Measurements from ENCODE around the gene ZNF48.

The ZNF48 gene

GRCh38 chr16:30349675-30350074 lies 45.5 kb upstream of the ZNF48 start:
- no peaks in the 10 kb centered on the region for H4K20me1 ChIP-seq (ENCODE audit: insufficient read depth)
- H3K4me1 ChIP-seq (ENCODE audit: low read depth, poor library complexity, severe bottlenecking) = peaks cover 47% of the 10 kb centered on the region
- TF ChIP-seq CTCF (conservative IDR thresholded peaks at IDR 0.05; ENCODE audit: low read depth, low read length) = no peak
- no peaks in the 10 kb centered on the region for H3K36me3 ChIP-seq (ENCODE audit: insufficient read depth)
- no peak overlapping the region for H3K4me3 ChIP-seq (IDR thresholded peaks at IDR 0.05; ENCODE audit: insufficient read depth, low read depth, low read length)
- H2AFZ ChIP-seq (ENCODE audit: low read depth) = no peak overlapping the region
- peak overlapping the region; percentile 90; the same call in 1 of the 2 replicates for H3K4me2 ChIP-seq
- peaks cover 14% of the 10 kb centered on the region for H3K79me2 ChIP-seq (ENCODE audit: insufficient read depth, low read depth)
- H3K27ac ChIP-seq = peak overlapping the region; percentile 73
- H3K9ac ChIP-seq = no peak overlapping the region
- no peaks in the 10 kb centered on the region for H3K27me3 ChIP-seq (ENCODE audit: insufficient read depth, low read depth)

GRCh38 chr16:30350134-30350871 lies 44.9 kb upstream of the ZNF48 start:
- no peak for TF ChIP-seq CTCF (conservative IDR thresholded peaks at IDR 0.05; ENCODE audit: low read depth, low read length)
- H3K79me2 ChIP-seq (ENCODE audit: insufficient read depth, low read depth) = peaks cover 18% of the 10 kb centered on the region
- H3K36me3 ChIP-seq (ENCODE audit: insufficient read depth) = no peaks in the 10 kb centered on the region
- peak overlapping the region; percentile 90 for H3K4me2 ChIP-seq
- H4K20me1 ChIP-seq (ENCODE audit: insufficient read depth) = no peaks in the 10 kb centered on the region
- H3K9ac ChIP-seq = no peak overlapping the region
- no peak overlapping the region for H2AFZ ChIP-seq (ENCODE audit: low read depth)
- peak overlapping the region; percentile 73 for H3K27ac ChIP-seq
- H3K4me3 ChIP-seq (IDR thresholded peaks at IDR 0.05; ENCODE audit: insufficient read depth, low read depth, low read length) = no peak overlapping the region
- H3K4me1 ChIP-seq (ENCODE audit: low read depth, poor library complexity, severe bottlenecking) = peaks cover 43% of the 10 kb centered on the region
- H3K27me3 ChIP-seq (ENCODE audit: insufficient read depth, low read depth) = no peaks in the 10 kb centered on the region

GRCh38 chr16:30351001-30351441 lies 44.2 kb upstream of the ZNF48 start:
- TF ChIP-seq CTCF (conservative IDR thresholded peaks at IDR 0.05; ENCODE audit: low read depth, low read length) = no peak
- Histone ChIP-seq H3K27ac (peak overlapping the region; percentile 73), H3K9ac (no peak overlapping the region), H4K20me1 (ENCODE audit: insufficient read depth) (no peaks in the 10 kb centered on the region), H2AFZ (ENCODE audit: low read depth) (no peak overlapping the region), H3K4me2 (peak overlapping the region; percentile 90), H3K4me1 (ENCODE audit: low read depth, poor library complexity, severe bottlenecking) (peaks cover 47% of the 10 kb centered on the region), H3K4me3 (IDR thresholded peaks at IDR 0.05; ENCODE audit: insufficient read depth, low read depth, low read length) (no peak overlapping the region), H3K27me3 (ENCODE audit: insufficient read depth, low read depth) (no peaks in the 10 kb centered on the region), H3K79me2 (ENCODE audit: insufficient read depth, low read depth) (peaks cover 18% of the 10 kb centered on the region), H3K36me3 (ENCODE audit: insufficient read depth) (no peaks in the 10 kb centered on the region)

GRCh38 chr16:30351586-30352419 lies 43.4 kb upstream of the ZNF48 start:
- no peaks in the 10 kb centered on the region for H3K27me3 ChIP-seq (ENCODE audit: insufficient read depth, low read depth)
- peaks cover 55% of the 10 kb centered on the region for H3K4me1 ChIP-seq (ENCODE audit: low read depth, poor library complexity, severe bottlenecking)
- H3K79me2 ChIP-seq (ENCODE audit: insufficient read depth, low read depth) = peaks cover 18% of the 10 kb centered on the region
- H3K4me2 ChIP-seq = peak overlapping the region; percentile 90; the same call in 1 of the 2 replicates
- no peak overlapping the region for H2AFZ ChIP-seq (ENCODE audit: low read depth)
- TF ChIP-seq CTCF (conservative IDR thresholded peaks at IDR 0.05; ENCODE audit: low read depth, low read length) = no peak
- no peak overlapping the region for H3K27ac ChIP-seq
- no peaks in the 10 kb centered on the region for H3K36me3 ChIP-seq (ENCODE audit: insufficient read depth)
- no peak overlapping the region for H3K4me3 ChIP-seq (IDR thresholded peaks at IDR 0.05; ENCODE audit: insufficient read depth, low read depth, low read length)
- no peak overlapping the region for H3K9ac ChIP-seq
- no peaks in the 10 kb centered on the region for H4K20me1 ChIP-seq (ENCODE audit: insufficient read depth)
